Ascending aorta (tissue), 2 donors: ENCODE measurements around the gene SNX2. TPM values are rescaled to one million over a fixed set of nuclear protein-coding genes. Genes with fewer than 3 reads are reported as not detected.

Experiments used
- DNase-seq, 2 donors: peaks; one replicate each; pipeline ENCODE4 v3.0.0-alpha.2; 2019; ENCODE audit warnings: low spot score in 2 of 2
- H3K27ac ChIP-seq, 2 donors: fragments of 200-600 bp; sonication (generic); one replicate each; pipeline ENCODE4 v1.5.1; 2016 to 2017; ENCODE audit warnings: mild to moderate bottlenecking in 1 of 2
- H3K27me3 ChIP-seq: fragments of 200-600 bp; sonication (generic); one replicate; pipeline ENCODE4 v1.5.1; 2017
- H3K36me3 ChIP-seq, 2 donors: fragments of 200-600 bp; sonication (generic); one replicate each; pipeline ENCODE4 v1.5.1; 2016
- H3K4me1 ChIP-seq, 2 donors: fragments of 200-600 bp; sonication (generic); one replicate each; pipeline ENCODE4 v1.5.1; 2016 to 2017; ENCODE audit warnings: mild to moderate bottlenecking in 1 of 2
- H3K4me3 ChIP-seq, 2 donors: fragments of 200-600 bp; sonication (generic); one replicate each; pipeline ENCODE4 v1.5.1; 2016 to 2017; ENCODE audit warnings: mild to moderate bottlenecking in 1 of 2
- H3K9me3 ChIP-seq, 2 donors: fragments of 200-600 bp; sonication (generic); one replicate each; pipeline ENCODE4 v1.5.1; 2016
- intact Hi-C: fragments of 100-400 bp; cut with DNase I; formaldehyde crosslinking; loops from one replicate; pipeline ENCODE4 v1.15.1; 2023
- total RNA-seq: library from RNA; depleted of rRNA; stranded (reverse); fragments of >200 nt; gene quantifications from one replicate; pipeline ENCODE4 v1.1.0, GENCODE V29; 2016
- TF ChIP-seq, protein P1 (sequence below), 3 experiments: fragments of 200-600 bp in 2 of 3; fragments of 450-650 bp in 1 of 3; sonication (generic) in 2 of 3; IDR thresholded peaks; one replicate each; pipeline ENCODE4 v1.5.1; 2016 to 2019; ENCODE audit warnings: antibody characterized with exemption in 3 of 3, mild to moderate bottlenecking in 1 of 3, moderate library complexity in 1 of 3

SNX2 gene
- total RNA-seq, 1 donor from 2014 or later: 15.6 TPM

- DNase-seq: no peak
- Histone ChIP-seq H3K9me3 (no peaks in the 10 kb centered on the region), H3K36me3 (no peaks in the 10 kb centered on the region), H3K27me3 (no peaks in the 10 kb centered on the region), H3K4me1 (no peaks in the 10 kb centered on the region), H3K27ac (no peak overlapping the region), H3K4me3 (no peak overlapping the region)
- intact Hi-C loops: no loop called here
- TF ChIP-seq, protein P1, sequence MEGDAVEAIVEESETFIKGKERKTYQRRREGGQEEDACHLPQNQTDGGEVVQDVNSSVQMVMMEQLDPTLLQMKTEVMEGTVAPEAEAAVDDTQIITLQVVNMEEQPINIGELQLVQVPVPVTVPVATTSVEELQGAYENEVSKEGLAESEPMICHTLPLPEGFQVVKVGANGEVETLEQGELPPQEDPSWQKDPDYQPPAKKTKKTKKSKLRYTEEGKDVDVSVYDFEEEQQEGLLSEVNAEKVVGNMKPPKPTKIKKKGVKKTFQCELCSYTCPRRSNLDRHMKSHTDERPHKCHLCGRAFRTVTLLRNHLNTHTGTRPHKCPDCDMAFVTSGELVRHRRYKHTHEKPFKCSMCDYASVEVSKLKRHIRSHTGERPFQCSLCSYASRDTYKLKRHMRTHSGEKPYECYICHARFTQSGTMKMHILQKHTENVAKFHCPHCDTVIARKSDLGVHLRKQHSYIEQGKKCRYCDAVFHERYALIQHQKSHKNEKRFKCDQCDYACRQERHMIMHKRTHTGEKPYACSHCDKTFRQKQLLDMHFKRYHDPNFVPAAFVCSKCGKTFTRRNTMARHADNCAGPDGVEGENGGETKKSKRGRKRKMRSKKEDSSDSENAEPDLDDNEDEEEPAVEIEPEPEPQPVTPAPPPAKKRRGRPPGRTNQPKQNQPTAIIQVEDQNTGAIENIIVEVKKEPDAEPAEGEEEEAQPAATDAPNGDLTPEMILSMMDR (IDR thresholded peaks at IDR 0.05): no peak
Observed at GRCh38 chr5:122738088-122738487, 36.8 kb upstream of the SNX2 start.

GRCh38 chr5:122741681-122742080 lies 33.2 kb upstream of the SNX2 start:
- Histone ChIP-seq H3K27ac (no peak overlapping the region), H3K4me1 (no peaks in the 10 kb centered on the region), H3K27me3 (no peaks in the 10 kb centered on the region), H3K9me3 (no peaks in the 10 kb centered on the region), H3K36me3 (no peaks in the 10 kb centered on the region), H3K4me3 (no peak overlapping the region)
- intact Hi-C loops: no loop called here
- TF ChIP-seq, protein P1 (IDR thresholded peaks at IDR 0.05): no peak
- no peak for DNase-seq

GRCh38 chr5:122743261-122743660 lies 31.6 kb upstream of the SNX2 start:
- DNase-seq: no peak
- Histone ChIP-seq H3K36me3 (no peaks in the 10 kb centered on the region), H3K4me3 (no peak overlapping the region), H3K27me3 (no peaks in the 10 kb centered on the region), H3K27ac (no peak overlapping the region), H3K9me3 (no peaks in the 10 kb centered on the region), H3K4me1 (no peaks in the 10 kb centered on the region)
- intact Hi-C loops: no loop called here
- TF ChIP-seq, protein P1 (IDR thresholded peaks at IDR 0.05): no peak

DNA sequence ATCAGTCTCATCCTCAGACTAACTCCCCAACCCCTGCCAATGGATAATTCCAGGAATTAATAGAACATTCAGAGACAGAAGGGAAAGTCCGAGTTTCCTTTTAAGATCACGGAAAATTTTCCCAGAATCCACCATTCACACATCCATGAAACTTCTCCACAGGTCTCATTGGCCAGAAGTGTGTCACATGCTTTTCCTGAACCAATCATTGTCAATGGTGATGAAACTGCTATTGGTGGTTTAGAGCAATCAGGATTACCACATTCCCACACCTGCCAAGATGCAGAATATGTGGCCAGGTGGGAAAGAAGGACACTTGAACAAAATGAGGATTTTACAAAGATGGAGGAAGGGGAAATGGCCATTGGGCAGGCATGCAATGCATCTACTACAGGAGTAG lies 29.3 kb upstream of the SNX2 start:
- Histone ChIP-seq H3K9me3 (no peaks in the 10 kb centered on the region), H3K27me3 (no peaks in the 10 kb centered on the region), H3K27ac (no peak overlapping the region), H3K36me3 (no peaks in the 10 kb centered on the region), H3K4me3 (no peak overlapping the region), H3K4me1 (no peaks in the 10 kb centered on the region)
- no peak for DNase-seq
- intact Hi-C loops: no loop called here
- TF ChIP-seq, protein P1 (IDR thresholded peaks at IDR 0.05): no peak

GRCh38 chr5:122749886-122750285 lies 25.0 kb upstream of the SNX2 start:
- Histone ChIP-seq H3K4me3 (no peak overlapping the region), H3K27me3 (no peaks in the 10 kb centered on the region), H3K9me3 (no peaks in the 10 kb centered on the region), H3K4me1 (no peaks in the 10 kb centered on the region), H3K27ac (no peak overlapping the region), H3K36me3 (no peaks in the 10 kb centered on the region)
- TF ChIP-seq, protein P1 (IDR thresholded peaks at IDR 0.05): no peak
- intact Hi-C loops: no loop called here
- no peak for DNase-seq

DNA sequence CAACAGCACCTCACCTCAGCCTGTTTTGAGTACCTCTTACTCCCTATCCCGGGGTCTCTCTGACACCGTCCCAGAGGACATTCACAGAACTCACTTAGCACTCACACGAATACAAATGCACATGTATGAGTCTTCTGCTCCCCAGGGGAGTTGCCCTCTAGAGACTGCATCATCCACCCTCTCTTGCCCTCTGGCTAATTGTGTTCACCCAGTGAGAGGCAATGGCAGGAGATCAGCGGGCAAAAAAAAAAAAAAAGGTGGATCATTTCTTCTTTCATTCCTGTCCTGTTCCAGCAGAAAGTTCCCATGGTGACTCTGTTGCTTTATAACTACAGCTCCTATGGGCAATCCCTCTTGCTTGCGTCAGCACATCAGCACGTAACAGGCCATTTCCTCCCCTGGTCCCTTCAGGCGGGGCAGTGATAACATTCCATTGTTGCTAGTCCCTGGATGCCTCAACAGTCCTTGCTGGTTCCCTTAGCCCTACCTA lies 23.5 kb upstream of the SNX2 start:
- no peaks in the 10 kb centered on the region for H3K36me3 ChIP-seq
- H3K4me3 ChIP-seq: no peak overlapping the region
- no peaks in the 10 kb centered on the region for H3K4me1 ChIP-seq
- TF ChIP-seq, protein P1 (IDR thresholded peaks at IDR 0.05): no peak
- H3K9me3 ChIP-seq: no peaks in the 10 kb centered on the region
- no peak overlapping the region for H3K27ac ChIP-seq
- intact Hi-C loops: no loop called here
- no peaks in the 10 kb centered on the region for H3K27me3 ChIP-seq
- peak in 1 of 2 donors; percentile 71 for DNase-seq
